NCI-H446 treated with DMSO at 0.1 percent for 48 hours (cell line): ENCODE measurements around the gene MLYCD.
"Not testable (repeated sequence)": the region's sequence is repeated elsewhere in the genome, so short reads cannot be mapped to it uniquely, and the experiment has no call there.

Experiments used
- DNase-seq: peaks from one replicate; lab custom pipeline; 2025; lab: John Stamatoyannopoulos, UW

MLYCD gene

DNA sequence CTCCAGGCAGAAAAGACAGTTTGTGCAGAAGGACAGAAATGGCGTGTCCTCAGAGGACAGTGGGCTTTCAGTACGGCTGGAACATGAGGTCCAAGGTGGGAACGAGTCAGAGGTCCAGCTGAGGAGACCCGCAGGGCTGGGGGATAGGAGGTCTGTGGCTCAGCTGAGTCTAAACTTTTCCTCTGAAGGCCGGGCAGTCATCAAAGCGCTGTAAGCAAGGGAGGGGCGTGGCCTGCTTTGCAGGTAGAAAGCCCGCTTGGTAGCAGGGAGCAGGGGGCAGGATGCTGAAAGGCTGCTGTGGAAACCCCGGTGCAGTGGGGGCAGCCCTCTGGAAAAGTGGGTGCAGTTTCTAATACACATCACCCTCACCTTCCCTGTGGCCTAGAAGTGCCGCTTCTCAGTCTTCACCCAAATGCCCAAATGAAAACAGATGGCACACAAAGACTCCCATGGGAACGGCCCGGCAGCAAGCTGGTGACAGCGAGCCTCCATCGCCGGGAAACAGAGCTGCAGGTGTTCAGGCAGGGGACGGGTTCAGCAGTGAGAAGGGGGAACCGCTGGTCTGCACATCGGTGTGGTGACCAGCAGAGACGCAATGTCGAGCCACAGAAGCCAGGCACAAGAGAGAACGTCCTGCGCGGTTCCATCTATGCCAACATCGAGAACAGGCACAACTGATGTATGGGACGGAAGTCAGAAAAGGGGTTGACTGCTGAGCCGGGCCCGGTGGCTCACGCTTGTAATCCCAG lies 41.9 kb downstream of the MLYCD start:
- DNase-seq, result no peak

- DNase-seq, result not testable (repeated sequence)
Observed at GRCh38 chr16:83941546-83941945, 42.6 kb downstream of the MLYCD start.

- DNase-seq, result no peak
Observed at GRCh38 chr16:83942074-83942473, 43.2 kb downstream of the MLYCD start.

DNA sequence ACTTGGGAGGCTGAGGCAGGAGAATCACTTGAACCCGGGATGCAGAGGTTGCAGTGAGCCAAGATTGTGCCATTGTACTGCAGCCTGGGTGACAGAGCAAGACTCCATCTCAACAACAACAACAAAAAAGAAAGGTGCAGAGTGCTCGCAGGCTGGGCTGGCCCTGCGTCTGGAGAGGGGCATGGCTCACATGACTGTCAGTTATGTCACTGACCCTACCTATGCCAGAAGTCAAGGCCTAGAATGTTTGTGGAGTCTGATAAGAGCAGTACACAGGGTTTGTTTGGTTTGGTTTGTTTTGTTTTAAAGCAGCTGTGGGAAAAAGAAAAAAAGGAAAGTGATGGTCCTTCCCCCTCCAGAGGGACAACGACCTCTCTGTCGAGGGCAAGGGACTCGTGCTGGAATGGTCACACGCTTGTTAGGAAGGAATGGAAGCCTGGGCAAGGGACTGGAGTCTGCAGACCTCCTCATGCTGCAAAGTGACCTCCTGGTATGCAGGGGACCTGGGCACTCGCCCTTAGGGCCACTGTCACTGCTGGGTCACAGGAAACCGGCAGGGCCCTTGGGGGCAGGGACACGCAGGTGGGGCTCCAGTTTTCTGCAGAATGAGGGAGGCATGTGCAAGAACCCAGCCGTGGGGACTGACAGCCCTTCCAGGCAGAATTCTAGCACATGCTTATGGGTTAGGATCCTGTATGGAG lies 44.0 kb downstream of the MLYCD start:
- no peak for DNase-seq

- DNase-seq, result no peak
Observed at GRCh38 chr16:83943516-83944050, 44.7 kb downstream of the MLYCD start.

DNA sequence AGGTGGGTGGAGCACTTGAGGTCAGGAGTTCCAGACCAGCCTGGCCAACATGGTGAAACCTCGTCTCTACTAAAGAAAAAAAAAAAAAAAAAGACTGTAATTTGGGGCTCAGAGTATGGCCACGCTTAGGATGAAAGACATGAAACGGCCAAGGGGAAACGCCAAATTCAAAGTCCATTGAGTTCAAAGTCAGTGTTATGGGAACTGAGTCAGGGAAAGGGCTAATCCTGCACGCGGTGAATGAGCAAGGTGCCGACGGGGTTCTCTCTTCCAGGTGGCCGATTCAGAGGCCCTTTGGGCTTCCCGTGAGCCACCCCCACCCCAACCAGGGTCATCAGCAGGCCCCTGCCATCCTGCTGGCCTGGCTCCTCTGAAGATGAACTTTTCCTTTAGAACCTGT lies 46.7 kb downstream of the MLYCD start:
- DNase-seq, result no peak

GRCh38 chr16:83946154-83946780 lies 47.4 kb downstream of the MLYCD start:
- no peak for DNase-seq

GRCh38 chr16:83946781-83947566 lies 48.1 kb downstream of the MLYCD start:
- DNase-seq, result no peak

DNA sequence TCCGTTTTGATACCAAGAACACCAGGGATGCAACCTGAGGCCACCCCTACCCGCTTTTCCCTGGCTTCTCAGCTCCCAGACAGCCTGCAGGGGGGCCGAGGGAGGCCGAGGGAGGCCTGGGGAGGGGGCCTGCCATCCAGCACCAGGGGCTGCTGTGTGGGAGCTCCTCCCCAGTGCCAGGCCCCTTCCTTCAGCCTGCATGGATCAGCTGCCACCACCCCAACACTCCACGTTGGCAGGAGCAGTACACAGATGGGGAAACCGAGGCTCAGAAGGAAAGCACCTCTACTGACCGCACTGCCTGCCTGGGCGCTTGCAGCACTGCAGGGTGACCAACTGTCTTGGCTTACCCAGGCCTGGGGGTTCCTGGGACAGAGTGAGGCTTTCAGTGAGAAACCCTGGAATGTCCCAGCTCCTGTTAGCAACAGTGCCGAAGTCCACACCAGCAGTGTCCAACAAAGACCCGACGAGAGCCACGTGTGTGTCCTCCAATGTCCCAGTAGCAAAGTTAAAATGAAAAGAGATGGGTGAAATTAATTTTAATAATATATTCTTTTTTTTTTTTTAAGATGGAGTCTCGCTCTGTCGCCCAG lies 48.8 kb downstream of the MLYCD start:
- no peak for DNase-seq

GRCh38 chr16:83948914-83949723 lies 50.2 kb downstream of the MLYCD start:
- DNase-seq, result no peak

DNA sequence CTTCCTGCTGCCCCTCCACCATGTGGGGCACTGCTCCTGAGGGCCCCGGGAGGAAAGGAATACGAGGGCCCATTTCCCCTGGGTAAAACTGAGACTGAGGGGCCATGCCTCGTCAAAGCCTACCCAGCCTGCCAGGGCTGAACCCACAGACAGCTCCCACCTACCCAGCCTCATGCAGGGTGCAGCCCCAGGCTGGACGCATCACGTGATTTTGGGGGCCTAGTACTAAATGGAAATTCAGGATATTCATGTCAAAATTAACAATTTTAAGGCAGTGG lies 50.7 kb downstream of the MLYCD start:
- DNase-seq, result no peak

DNA sequence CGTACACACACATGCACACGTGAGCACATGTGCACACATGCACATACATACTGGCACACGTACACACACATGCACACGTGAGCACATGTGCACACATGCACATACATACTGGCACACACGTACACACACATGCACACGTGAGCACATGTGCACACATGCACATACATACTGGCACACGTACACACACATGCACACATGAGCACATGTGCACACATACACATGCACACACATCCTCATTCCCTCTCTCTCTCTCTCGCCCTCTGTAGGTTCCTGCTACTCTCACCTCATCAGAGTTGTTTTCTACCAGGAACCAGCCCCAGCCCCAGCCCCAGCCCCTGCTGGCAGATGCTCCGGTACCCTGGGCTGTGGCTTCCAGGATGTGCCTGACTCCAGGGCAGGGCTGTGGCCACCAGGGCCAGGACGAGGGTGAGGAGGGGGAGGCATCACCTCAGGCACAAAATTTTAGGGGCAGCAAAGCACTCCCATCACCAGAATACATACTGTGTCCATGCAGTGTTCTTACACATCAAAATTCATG lies 52.0 kb downstream of the MLYCD start:
- DNase-seq, result not testable (repeated sequence)

DNA sequence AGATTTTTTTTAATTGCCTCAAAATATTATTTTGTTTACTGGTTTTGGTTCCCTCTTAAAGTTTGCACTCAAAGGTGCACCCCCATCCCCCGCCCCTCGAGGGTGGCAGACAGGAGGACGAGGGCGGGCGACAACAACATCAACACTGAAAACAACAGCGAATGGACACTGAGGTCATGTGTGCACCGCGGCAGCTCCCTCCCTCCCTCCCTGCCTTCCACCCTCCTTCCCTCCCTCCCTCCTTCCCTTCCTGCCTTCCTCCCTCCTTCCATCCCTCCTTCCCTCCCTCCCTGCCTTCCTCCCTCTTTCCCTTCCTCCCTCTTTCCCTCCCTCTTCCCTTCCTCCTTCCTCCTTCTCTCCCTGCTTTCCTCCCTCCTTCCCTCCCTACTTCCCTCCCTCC lies 52.6 kb downstream of the MLYCD start:
- DNase-seq, result no peak

GRCh38 chr16:83952587-83952939 lies 53.6 kb downstream of the MLYCD start:
- no peak for DNase-seq

DNA sequence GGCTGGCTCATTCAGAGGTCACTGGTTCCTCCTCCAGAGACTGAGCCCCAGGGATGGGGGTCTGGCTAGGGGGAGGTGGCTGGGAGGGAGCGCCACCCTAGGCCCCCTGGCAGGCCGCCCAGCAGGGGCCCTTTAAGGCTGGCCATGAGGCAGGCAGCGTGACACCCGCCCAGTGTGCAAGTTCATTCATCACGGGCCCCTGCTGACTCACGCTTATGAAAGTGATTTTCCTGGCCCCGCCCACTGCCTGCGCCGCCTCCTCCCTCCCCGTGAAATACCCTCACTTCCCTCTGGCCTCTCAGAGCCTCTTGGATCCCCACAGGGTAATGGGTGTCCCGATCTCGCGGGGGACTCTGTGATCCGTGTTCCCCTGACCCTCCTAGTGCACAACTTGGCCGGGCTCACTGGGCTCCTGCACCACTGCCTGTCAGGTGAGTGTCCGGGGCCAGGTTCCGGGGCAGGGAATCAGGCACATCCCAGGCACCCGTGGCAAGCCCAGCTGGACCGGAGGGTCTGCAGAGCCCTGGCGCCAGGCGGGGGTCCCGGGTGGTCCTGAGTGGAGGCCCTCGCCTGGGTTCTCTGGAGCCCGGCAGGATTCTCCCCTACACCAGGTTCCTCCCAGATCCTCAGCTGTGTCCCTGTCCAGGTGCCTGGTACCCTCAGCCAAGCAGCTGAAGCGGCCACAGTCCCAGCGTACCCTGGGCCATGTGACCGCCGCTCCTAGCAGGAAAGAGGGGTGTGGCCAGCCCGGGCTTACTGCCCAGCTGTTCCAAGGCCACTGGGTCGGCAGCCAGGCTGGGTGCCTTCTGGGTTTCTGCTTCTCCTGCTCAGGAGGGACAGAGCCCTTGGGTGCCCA lies 54.3 kb downstream of the MLYCD start, which contains the start of gene OSGIN1:
Gene OSGIN1, plus strand, starts transcription at position 301 of the 856 bp plus-strand sequence. CDS start 4,432 bp downstream, outside the sequence.
- DNase-seq, result peak; percentile 1

- DNase-seq, result no peak
Observed at GRCh38 chr16:83953796-83954576, 55.1 kb downstream of the MLYCD start.

GRCh38 chr16:83954577-83955016 lies 55.7 kb downstream of the MLYCD start:
- DNase-seq, result no peak

GRCh38 chr16:83955218-83956130 lies 56.6 kb downstream of the MLYCD start:
- no peak for DNase-seq
